ENCODE results near the gene DTX3L. TPM values are rescaled to one million over a fixed set of nuclear protein-coding genes. Genes with fewer than 3 reads are reported as not detected.

Gene DTX3L
- total and polyA plus RNA-seq, 2 of the 8 experiments (the other 6 are each of a cell fraction or from before 2014, with no cell fraction given), result 1.7 to 11.3 TPM

- TF ChIP-seq SRF (IDR thresholded peaks at IDR 0.05; ENCODE audit: low read depth, low read length), result no peak
- TF ChIP-seq POLR2AphosphoS5 (IDR thresholded peaks at IDR 0.05; ENCODE audit: low read depth, low read length), result no peak
- TF ChIP-seq ATF2 (IDR thresholded peaks at IDR 0.05; ENCODE audit: low read length), result no peak
- no peak for TF ChIP-seq KDM1A (IDR thresholded peaks at IDR 0.05; ENCODE audit: borderline replicate concordance, low read length)
- TF ChIP-seq GABPA (IDR thresholded peaks at IDR 0.05; ENCODE audit: borderline replicate concordance, insufficient read depth, low read length), result no peak
- no peak for TF ChIP-seq MAX (IDR thresholded peaks at IDR 0.05)
- TF ChIP-seq SIN3A (conservative IDR thresholded peaks at IDR 0.05 in 1 of 2, IDR thresholded peaks at IDR 0.05 in 1 of 2; ENCODE audit: low read depth in 1 of 2, low read length in 2 of 2), result no peak
Observed at GRCh38 chr3:122590610-122591009, 26.5 kb downstream of the DTX3L start (continued).
